HL-60/S4 (cell line): ENCODE data around the gene SLC4A1.

ENCODE experiments used
- in situ Hi-C: fragments of 300-500 bp; cut with MboI; formaldehyde crosslinking; loops from 2 replicates; pipeline ENCODE4 v1.14.3; 2022; ENCODE audit warnings: low sequenced_read_pairs

The SLC4A1 gene

GRCh38 chr17:44209786-44210341 is 58.1 kb downstream of the SLC4A1 start:
- in situ Hi-C loops, result loop anchor here (25.0 kb wide), 2 partner anchors 127 to 302 kb away; partner anchors contain the start of genes GPATCH8 and GRN

DNA sequence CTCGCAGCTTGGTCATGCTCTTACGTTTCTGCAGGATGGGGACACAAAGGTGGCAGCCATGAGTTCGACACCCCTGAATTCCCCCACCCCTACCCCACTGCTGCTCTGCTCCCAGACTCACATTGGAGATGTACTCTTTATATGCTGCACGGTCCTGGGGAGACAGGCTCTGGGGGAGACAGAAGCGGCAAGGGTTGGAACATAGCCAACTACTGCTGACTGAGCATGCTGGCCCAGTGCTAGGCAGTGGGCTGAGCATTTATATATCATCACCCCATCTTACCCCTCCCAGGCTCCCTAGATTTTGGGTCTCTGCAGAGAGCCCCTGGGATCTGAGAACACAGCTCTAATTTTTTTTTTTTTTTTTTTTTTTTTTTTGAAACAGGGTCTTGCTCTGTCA is 60.2 kb downstream of the SLC4A1 start:
- in situ Hi-C loops, result loop anchor here (25.0 kb wide), 2 partner anchors 130 to 305 kb away; partner anchors contain the start of genes GPATCH8 and GRN

DNA sequence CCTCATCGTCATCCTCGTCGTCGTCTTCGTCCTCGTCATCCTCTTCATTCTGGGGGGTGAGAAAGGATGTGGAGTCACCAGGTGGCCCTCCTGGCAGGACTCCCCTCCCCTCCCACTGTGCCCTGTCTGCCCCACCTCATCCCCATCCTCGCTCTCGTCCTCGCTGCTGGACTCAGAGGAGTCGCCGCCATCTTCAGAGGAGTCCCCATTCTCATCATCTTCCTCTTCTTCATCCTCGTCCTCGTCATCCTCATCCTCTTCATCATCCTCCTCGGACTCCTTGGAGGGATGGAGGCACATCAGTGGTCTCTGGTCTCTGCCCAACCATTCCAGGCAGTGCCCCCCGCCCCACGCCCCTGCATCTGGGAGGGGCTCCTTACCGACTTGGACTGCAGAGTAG is 60.6 kb downstream of the SLC4A1 start:
- in situ Hi-C loops, result loop anchor here (25.0 kb wide), 2 partner anchors 130 to 305 kb away; partner anchors contain the start of genes GPATCH8 and GRN

DNA sequence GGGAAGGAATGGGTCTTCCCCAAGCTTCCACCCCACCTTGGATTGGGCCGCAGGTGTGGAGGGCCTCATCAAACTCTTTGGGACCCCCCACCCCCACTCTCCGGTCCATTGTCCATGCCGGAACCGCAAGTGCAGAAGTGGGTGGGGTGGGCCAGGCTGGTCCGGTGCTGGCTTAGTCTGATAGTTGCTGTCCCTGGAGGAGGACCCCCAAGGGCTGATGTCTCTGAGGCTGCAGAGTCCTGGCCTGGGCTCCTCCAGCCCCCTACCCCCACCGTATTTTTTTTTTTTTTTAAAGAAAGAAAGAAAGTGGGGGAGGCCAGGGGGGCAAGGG is 61.1 kb downstream of the SLC4A1 start:
- in situ Hi-C loops, result loop anchor here (25.0 kb wide), 2 partner anchors 131 to 306 kb away; partner anchors contain the start of genes GPATCH8 and GRN

- in situ Hi-C loops, result loop anchor here (25.0 kb wide), 2 partner anchors 131 to 306 kb away; partner anchors contain the start of genes GPATCH8 and GRN
Observed at GRCh38 chr17:44205962-44206824, 61.7 kb downstream of the SLC4A1 start.

DNA sequence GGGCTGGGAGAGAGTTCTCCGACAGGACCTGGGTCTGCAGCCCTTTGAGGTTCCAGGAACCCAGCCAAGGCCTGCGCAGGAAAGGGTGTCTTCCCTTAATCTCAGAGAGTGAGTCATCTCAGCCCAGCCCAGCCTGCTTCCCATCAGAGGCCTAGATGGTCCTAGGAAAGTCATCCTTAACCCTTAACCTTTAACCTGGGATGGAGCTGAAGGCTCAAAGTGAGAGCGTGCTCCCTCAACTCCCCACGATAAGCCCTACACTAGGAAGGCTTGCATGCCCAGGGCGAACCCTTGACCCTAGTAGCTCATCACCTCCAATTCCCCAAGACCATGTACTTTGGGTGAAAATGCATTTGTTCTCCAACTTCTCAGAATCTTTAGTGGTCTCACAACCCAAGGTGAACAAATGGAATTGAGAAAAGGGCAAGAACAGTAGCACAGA is 63.5 kb downstream of the SLC4A1 start:
- in situ Hi-C loops, result loop anchor here (25.0 kb wide), 2 partner anchors 133 to 308 kb away; partner anchors contain the start of genes GPATCH8 and GRN

DNA sequence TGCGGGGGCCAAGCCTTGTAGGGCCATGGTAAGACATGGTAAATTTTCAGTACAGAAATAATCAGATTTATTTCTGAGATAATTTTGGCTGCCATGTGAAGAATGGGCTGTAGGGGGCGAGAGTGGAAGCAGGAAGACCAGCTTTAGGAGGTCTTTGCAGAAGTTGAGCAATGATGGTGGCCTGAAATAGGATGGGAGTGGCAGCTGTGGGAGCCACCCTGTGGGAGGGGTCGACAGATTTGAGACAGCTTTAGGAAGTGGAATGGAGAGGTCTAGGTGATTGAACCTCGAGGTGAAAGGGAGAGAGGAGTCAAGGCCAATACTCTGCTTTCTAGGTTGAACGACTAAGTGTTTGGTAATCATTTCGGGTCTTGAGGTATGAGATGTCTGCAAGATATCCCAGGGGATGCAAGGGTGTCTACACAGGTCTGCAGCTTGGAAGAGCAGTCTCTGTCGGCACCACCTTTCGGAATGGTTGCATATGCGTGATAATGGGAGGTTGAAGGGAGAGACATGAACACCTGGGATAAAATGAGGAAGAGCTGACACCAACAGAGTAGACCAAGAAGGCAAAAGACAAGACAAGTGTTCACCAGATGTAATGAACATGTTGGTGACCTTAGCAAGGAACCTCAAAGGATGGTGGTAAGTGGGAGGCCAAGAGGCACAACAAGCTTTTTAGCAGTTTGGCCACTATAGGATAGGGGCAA is 64.0 kb downstream of the SLC4A1 start:
- in situ Hi-C loops, result loop anchor here (25.0 kb wide), 2 partner anchors 133 to 308 kb away; partner anchors contain the start of genes GPATCH8 and GRN

GRCh38 chr17:44202756-44203155 is 65.2 kb downstream of the SLC4A1 start:
- in situ Hi-C loops, result loop anchor here (25.0 kb wide), 2 partner anchors 135 to 310 kb away; partner anchors contain the start of genes GPATCH8 and GRN

GRCh38 chr17:44200478-44201155 is 67.3 kb downstream of the SLC4A1 start:
- in situ Hi-C loops, result loop anchor here (25.0 kb wide), 2 partner anchors 137 to 312 kb away; partner anchors contain the start of genes GPATCH8 and GRN

DNA sequence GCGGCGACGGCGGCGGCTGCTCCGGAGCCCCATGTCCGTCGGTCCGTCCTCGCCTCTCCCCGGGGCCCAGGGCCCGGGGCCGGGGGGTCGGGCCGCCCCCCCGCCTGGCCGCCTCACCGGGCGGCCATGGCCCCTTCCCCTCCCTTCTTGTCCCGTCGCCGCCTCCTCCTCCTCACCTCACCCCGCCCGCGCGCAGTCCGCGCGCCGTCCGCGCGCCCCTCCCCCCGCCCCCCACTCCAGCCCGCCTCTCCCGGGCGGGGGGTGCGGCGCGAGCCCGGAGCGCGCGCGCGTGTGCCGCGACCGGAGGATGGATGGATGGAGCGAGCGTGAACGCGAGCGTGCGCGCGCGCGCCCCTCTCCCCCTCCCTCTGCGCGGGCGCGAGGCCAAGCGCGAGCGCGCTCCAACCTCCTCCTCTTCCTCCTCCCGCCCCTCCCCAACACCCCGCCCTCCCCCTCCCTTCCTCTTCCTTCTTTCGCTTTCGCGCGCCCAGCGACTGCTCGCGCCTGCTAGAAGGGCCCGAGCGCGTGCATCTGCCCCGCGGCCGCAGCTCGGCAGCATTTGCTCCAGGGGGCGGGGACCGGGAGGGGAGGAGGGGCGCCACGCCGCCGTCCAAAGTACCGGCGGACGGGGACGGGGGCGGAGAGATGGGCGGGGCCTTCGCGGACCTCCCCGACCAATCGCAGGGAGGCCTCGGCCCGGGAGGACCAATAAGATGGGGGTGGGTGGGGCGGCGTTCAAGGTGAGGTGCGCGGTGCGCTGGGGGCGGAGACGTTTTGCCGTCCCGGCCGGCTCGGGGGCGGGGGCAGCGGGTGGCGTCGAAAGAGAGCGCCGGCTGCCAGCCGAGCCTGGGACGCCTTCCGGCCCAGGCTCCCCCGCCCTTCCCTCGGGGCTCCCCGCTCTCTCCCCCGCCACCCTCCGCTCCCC is 68.1 kb downstream of the SLC4A1 start, which contains the start of gene ATXN7L3:
Gene ATXN7L3 (minus strand): TSS at position 332 of the 925 bp plus-strand sequence. CDS start 1,814 bp downstream, outside the sequence.
- in situ Hi-C loops, result loop anchor here (25.0 kb wide), 2 partner anchors 137 to 312 kb away; partner anchors contain the start of genes GPATCH8 and GRN

GRCh38 chr17:44198721-44199552 is 69.0 kb downstream of the SLC4A1 start:
- in situ Hi-C loops, result no loop called here
